NCI-H2171 treated with DMSO at 0.1 percent for 48 hours (cell line): ENCODE data around the gene NRXN3.

ENCODE experiments used
- DNase-seq: peaks from one replicate; lab custom pipeline; 2025; lab: John Stamatoyannopoulos, UW

The NRXN3 gene

DNA sequence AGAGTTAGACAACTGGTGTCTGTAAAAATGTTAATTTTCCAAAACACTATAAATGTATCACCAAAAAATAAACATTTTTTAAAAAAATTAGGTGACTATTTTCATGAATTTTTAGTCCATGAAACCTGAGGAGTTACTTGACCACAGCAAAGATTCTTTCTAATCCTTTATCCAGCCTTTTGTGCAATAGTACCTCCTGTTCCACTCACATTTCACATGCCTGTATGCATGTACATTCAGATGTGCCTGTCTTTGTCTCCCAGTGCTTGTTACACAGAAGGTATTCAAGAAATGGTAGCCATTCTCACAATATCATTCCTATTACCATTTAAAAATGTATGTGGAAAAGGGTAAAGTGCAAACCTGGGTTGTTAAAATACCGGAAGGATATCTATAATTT, 1184.2 kb downstream of the NRXN3 start:
- DNase-seq, result no peak

DNA sequence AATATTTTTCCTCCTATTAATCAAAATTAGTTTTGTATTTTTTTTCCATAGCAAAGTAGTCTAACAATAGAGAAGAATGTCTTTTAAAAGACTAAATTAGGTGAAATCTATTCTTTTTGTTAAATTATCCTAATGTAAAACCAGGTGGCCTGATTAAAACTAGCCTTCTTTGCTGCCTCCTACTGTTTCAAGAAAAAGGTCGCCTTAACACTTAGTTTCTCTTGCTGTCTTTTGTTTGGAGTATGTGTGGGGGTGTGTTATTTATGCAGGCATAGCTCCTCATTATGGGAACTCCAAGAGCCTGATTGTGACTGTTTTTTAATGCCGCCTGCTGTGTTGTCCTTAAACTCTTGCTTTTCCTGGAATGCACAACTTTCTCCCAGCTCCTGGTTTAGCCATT, 1185.9 kb downstream of the NRXN3 start:
- no peak for DNase-seq

DNA sequence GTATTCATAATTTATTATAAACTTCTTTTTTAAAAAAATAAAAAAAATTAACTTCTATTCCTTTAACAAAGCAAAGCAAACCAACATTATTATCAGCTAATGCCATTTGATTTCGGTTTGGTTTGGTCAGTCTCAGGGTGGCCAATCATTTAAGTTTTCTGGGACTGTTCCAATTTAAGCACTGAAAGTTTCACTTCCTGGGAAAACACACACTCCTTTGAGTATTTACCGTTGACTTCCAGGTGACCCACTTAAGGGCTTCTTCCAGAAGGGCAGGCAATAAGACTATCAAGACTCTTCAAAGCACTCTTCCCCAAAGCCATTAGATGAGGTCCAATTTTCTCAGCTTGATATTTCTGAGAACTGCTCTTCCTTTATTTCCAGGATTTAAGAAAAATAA, 1187.1 kb downstream of the NRXN3 start:
- DNase-seq, result no peak

DNA sequence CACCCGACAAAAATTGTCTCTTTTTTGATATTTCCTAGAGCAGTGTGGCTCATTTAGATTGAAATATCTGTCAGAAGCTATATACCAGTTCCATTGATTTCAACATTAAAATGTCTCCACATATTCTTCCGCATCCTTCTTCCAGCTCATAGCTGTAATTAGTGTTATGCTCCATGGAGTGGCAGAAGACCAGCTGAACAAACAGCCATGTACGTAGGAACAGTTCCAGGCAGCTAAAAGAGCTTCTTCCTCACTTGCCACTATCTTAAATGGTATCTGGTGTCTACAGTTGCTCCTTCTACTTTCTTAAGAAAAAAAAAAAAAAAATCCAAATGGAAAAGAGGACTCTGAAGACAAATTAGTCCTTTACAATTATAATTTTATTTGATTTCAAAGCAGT, 1193.1 kb downstream of the NRXN3 start:
- DNase-seq, result peak; percentile 42

DNA sequence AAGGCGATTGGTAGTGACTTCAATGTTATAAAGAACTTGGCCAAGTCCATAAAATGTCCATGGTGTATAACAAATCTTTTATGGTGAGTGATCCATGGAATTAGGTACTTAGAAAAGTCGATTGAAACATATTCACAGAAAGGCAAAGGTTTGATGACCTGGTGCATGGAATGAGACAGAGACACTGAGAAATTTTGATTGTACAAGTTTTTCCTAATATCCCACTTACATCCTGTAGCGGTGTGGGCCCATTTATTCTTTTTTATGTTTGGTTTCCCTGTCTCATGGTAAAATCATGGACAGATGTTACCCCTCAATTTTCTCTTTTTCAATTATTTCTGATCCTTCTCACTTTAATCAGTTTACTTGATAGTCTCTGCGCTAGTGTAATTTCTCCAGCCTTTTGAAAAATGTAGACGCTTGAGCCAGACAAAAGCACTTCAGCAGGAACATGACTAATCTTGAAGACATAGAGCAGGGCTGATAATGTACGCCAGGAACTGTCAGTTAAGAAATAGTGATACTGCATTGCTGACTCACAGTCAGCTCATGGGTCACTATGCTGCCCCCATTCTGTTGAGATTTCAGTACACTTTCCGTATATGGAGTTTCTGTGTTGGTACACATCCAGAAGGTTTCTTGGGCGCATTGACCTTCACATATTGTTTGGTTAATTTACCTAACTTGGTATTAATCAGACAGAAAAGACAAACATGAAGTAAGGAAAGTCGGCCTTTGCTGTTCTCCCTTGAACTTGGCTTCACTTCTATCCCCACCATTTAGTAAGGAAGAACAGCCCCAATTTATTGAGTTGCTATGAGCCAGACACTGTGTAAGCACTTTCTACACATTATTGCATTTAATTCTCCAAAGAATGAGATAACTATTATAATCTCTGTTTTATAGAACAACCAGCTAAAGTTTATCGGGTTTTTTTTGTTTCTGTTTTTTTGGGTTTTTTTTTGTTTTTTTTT, 1199.5 kb downstream of the NRXN3 start:
- no peak for DNase-seq

DNA sequence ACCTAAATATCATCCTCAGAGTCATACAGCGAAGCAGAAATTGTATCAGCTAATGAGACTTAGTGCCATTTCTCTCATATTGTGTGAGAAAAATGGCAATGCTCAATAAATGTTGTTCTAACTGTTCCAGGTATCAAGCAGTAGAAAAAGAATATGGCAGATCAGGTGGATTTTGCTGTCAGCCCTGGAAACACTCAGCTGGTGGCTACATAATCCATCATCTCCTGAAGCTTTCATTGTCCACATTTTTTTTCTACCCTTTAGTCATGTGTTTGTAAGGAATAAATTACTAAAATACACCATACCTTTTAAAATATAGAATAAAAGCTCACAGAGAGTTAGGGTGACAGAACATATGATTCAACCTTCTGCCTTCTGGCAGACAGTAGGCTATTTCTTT, 1200.8 kb downstream of the NRXN3 start:
- no peak for DNase-seq

DNA sequence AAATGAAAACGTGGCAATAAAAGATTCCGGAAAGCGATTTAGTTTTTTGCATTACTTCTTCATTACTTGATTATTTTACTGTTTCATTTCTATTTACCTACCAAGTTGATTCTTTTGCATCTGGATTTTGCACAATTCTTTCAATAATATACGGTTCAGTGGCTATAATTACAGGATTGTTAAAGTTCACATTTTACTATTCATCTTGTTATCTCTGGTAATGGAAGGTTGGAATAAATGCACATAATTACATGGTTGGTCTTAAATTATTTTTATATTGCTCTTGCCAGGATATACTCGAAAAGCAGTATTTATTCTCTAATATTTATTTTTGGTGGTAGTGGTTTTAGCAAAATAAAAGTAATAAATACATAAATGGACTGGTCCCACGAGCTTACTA, 1203.3 kb downstream of the NRXN3 start:
- DNase-seq, result no peak

DNA sequence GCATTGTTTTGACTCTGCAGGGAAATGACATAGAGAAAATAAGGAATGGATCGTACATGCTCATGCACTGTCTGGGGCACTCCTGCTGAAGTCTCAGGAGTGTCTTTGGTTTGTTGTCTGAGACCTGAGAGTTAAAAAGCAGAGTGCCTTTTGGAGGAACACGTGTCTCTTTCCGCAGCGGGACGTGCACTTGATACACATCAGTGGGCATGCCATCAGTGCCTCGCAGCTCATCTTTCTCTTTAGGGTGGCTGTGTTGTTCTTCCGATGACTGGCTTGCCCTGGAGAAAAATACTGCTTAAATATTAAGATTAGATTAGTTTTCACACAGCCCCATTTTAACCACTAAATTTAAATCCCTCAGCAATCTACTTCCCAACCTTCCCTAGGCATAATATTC, 1205.2 kb downstream of the NRXN3 start:
- peak; percentile 84 for DNase-seq

DNA sequence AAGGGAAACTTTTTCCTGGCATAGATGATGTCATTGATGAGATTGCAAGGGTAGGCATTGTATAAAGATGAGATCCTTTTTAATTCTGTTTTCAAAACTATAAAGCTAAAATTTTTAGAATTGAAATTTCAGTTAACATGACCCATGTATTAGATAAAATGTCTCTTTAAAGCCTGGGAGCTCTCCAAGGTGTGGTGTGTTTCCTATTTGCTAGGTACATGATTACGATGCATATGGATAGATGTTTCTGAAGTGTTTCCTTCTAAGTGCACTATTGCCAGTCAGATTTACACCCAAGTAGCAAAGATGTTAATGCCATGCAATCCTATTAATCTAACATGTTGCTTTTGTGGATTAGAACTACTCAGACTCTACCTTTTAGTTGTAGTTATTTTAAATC, 1206.4 kb downstream of the NRXN3 start:
- DNase-seq, result no peak

DNA sequence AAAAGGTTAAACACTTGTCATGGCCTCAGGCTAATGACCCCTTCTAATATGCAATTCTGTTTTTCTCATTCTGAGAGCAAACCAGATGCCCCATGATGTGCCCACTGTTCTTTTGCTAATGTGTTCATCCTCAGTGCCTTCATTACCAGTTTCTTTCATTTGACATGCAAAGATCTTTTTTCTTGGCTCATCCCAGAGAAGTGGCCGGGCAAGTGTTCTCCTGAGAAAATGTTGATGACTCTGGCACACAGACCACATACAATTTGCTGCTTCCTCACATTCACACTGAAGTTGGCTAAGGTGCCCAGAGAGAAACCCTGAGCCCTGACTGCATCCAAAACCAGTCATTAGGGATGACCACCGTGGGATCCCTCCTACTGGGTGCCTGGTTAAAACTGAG, 1207.8 kb downstream of the NRXN3 start:
- DNase-seq, result no peak

DNA sequence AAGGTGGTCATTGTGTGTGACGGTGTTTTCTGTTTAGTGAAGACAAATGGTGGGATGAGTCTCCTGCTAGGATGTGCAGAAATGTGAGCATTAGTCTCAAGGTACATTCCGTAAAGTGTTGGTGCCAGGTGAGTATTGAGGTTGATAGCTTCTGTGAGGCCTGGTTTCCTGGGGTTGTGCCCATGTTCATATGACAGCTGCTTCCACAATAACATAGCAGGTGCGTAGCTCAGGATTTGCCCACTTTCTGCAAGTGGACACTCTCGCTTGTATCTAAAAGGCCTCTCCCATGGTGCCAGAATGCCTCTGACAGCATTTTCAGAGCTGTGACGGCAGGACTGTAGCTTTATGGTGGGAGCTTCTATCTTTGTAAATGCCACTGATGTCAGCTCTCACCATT, 1209.1 kb downstream of the NRXN3 start:
- no peak for DNase-seq

DNA sequence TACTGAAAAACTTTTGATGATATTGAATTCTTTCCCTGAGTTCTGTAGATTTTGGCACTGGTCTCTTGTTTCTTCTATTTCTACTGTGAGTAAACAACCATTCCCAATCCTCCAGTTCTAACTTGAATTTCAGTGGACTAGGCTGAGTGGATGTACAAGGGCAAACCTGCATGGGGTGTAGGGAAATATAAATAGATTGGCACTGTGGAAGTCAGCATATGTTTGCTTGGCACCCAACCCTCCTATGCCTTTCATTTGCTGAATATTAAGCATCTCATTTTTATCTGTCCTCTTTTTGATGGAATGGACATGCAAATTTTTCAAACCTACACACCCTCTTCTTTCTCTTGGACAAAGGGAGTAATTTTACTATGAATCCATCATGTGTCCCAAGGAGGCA, 1212.9 kb downstream of the NRXN3 start:
- DNase-seq, result no peak

DNA sequence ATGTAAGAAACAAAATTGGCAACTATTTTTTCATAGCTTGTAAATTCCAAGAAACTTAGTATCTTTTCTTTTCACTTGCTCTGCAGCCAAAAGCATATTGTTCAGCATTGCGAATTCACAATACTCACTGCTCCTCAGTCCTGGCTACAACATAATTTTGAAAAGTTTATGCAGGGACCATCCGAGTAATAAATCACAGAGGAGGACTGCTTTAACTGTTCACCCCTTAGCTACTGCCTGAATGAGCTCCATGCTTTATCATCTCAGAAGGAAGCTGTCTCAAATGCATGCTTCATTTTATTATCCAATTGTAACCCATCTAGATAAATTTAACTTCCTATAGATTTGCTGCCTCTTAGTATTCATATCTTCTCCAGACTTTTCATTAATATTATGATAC, 1213.3 kb downstream of the NRXN3 start:
- DNase-seq, result no peak

DNA sequence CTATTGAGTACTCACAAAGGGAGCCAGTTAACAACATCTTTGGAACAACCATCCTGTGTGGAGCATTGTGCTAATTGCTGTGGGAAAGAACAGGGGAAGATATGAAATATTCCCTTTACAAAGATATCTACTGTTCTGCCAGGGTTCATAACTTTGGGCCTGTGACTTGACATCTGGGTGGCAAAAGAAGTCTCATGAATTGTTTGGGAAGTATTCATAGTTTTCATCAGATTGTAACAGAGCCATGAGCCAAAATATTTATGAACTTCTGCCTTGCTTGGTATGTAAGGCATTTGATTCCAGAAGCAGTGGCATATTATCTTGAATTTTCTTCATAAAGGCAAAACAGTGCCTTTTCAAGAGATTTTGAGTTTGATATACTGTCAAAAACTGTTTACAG, 1224.9 kb downstream of the NRXN3 start:
- no peak for DNase-seq

DNA sequence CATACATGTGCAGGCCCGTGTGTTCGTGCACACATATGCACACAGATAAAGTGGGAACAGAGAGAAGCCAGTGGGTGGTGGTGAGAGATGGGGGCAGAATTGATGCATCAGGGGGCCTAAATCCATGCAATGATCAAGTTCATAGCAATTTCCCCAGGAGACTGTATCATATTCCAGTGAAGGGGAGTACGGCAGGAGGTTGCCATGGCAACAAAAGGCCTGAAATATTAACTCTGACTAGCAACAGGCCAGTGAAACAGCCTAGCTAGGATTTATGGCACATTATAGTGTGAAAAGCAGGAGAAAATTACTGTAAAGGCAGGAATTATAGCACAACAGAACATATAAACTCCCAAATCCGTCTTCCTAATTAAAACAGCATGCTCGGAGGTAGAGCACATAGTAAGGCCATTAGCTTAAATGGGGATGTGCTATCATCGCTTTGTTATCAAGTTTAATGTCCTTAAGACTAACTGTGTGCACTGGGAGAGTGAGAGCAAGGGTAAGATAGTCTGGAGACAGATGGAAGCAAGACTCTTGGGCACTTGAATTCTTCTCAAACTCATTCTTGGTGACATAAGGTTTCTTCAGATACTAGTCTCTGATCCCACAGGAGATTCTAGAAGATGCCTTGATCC, 1234.8 kb downstream of the NRXN3 start:
- DNase-seq, result peak; percentile 94

DNA sequence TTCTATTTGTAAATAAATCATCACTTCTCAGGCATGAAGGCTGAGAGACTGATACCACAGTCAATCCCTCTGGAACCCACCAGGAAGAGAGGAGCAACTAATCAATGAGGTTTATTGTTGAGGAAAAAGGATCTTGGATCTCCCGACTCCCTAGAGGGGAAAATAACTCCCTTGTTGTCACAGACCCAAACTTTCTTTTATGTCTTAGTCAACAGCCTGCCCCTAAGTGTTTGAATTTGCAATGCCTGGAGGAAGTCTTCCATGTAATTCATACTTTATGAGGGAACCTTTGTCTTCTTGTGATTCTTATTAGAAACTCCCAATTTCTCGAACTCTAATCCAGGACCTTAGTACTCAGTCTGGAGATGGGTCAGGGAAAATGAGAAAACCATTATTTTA, 1235.3 kb downstream of the NRXN3 start:
- no peak for DNase-seq

DNA sequence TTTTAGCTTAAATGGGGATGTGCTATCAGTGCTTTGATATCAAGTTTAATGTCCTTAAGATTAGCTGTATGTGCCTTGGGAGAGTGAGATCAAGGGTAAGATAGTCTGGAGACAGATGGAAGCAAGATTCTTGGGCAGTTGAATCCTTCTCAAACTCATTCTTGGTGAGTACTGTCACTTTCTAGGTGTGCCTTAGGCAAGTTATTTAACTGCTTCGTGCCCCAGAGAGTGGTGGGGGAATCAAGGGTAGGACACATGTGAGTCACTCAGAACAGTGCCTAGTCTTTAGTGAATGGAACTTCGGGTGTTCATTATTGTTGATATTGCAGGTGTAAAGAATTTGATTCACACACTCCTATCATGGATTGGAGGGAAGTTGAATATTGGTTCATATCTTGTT, 1237.4 kb downstream of the NRXN3 start:
- no peak for DNase-seq

DNA sequence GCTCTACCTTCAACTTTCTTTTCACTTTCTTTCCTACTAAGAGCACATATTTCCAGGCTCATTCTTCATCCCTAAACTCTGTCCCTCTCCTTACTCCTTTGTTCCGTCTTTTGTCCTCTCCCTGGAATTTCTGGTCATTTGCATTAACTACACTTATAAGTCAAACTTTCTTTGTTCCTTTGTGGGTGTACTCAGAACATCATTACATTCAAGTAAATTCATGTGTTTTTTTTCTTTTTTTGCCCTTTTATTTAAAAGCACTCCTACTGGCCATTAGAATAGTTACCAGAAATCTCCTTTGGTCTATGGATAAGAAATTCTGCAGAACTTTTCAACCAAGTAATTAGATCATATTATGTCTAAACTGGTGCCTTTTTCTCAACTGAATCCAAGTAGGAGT, 1238.5 kb downstream of the NRXN3 start:
- DNase-seq, result no peak

DNA sequence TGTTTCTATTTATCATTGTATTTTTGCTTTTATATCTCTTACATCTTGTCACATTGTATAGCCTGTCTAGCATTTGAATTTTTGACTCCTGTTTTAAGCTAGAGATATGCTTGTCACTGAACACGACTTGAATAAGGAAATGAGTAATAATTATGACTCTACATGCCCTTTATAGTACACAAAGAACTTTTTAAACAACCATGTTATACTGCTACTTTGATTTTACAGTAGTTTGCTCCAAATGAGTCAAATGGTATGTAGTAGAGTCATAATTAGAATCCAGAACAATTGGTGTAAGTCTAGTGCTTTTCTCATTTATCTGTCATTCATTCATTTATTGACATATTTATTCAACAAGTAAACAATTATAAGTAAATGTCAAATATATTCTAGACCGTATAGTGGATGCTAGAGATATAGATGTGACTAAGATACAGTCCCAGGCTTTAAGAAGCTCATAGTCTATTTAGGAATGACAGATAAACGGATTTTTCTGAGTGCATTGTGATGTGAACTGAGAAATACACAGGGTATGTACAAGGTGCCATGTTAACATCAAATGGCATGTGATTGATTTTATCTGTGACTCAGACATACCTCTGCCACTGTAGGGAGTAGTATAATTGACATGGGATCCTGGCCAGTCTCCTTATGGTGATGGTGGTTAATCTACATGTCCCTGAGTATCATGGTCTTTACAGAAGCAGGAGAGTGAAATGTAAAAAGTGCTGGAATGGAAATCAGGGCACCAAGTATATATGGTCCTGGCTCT, 1241.4 kb downstream of the NRXN3 start:
- no peak for DNase-seq

DNA sequence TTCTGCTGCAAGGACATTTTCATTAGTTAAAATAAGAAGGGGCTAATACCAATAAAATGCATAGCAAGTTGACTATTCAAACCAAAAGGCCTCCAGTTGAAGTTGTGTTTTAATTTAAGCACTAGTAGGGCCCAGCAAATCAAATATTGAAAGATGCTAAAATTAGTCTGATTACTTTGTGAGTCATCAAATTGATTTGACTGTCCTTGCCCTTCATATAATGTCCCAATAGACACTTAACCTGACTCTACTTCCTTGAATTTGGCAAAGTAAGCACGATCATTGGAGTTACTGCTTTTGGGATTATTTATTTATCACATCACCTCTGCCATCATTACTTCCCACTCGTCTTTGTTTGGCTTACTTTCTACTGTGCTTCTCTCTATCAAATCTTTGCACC, 1242.6 kb downstream of the NRXN3 start:
- DNase-seq, result peak; percentile 64

DNA sequence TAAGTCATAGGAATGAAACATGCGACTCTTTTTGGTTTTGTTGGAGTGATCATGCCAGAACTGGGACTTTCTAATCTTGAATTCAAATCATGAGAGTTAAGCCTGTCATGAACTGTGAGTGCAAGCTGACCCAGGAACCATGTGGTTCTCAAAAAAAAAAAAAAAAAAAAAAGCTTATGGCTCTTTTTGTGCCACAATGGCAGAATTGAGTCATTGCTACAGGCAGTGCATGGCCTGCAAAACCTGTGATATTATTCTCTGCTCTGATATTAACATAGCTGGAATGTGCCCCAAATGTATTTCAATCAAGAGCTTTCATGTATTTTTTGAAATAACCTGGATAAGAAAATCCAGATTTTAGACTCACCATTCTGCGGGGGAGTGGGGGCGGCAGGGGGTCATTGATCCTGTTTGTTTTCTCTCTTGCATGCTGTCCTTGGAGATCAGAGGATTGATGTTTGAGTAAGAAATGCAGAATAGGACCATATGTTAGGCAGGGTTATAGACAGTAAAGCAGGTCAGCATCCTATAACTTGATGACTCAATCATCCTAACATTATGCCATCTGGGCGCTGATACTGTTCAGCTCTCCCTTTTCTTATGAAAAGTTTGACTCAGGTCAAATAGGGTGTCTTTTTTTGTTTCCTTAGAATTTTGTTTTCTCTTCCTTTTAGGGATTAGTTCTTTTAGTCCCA, 1243.7 kb downstream of the NRXN3 start:
- peak; percentile 95 for DNase-seq

DNA sequence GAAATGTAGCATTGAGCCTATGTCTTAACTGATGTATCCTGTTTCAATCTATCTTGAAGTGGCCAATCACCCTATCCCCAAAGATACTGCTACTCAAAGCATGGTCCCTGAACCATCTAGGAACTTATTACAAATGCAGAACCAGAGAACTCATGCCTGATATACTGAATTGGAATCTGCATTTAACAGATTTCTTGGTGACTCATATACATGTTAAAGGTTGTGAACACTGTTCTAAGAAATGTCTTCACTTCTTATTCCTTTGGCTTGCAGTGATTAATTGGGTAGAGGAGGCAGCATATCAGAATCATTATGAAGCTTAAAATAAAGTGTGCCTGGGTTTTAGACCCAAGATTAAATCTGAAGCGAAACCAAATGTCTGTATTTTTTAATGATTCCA, 1245.6 kb downstream of the NRXN3 start:
- DNase-seq, result no peak
